Glutamatergic neuron (in vitro differentiated cells): Measurements from ENCODE around the gene PEX10. TPM values are rescaled to one million over a fixed set of nuclear protein-coding genes. Genes with fewer than 3 reads are reported as not detected.

ENCODE experiments used
- DNase-seq: peaks from one replicate; pipeline ENCODE4 v3.0.0; 2022
- H3K27ac Mint-ChIP-seq: one replicate; pipeline ENCODE4 v1.8.0; 2020; ENCODE audit warnings: mild to moderate bottlenecking, mixed read lengths, inconsistent platforms; ENCODE audit not compliant: unreplicated experiment
- H3K27me3 Mint-ChIP-seq: one replicate; pipeline ENCODE4 v1.8.0; 2020; ENCODE audit warnings: mild to moderate bottlenecking, moderate library complexity, mixed read lengths, inconsistent platforms; ENCODE audit not compliant: unreplicated experiment
- H3K36me3 Mint-ChIP-seq: one replicate; pipeline ENCODE4 v1.8.0; 2020; ENCODE audit warnings: mild to moderate bottlenecking, mixed read lengths, inconsistent platforms; ENCODE audit not compliant: unreplicated experiment
- H3K4me1 Mint-ChIP-seq: one replicate; pipeline ENCODE4 v1.8.0; 2020; ENCODE audit warnings: mild to moderate bottlenecking, low read depth, mixed read lengths, inconsistent platforms; ENCODE audit not compliant: unreplicated experiment
- H3K4me3 Mint-ChIP-seq: one replicate; pipeline ENCODE4 v1.8.0; 2020; ENCODE audit warnings: mild to moderate bottlenecking, mixed read lengths, inconsistent platforms; ENCODE audit not compliant: unreplicated experiment
- H3K9me3 Mint-ChIP-seq: one replicate; pipeline ENCODE4 v1.8.0; 2020; ENCODE audit warnings: mild to moderate bottlenecking, moderate library complexity, mixed read lengths, inconsistent platforms; ENCODE audit not compliant: unreplicated experiment
- CTCF ChIP-seq: fragments of 200-600 bp; sonication (generic); IDR thresholded peaks from one replicate; pipeline ENCODE4 v1.5.0; 2021; ENCODE audit not compliant: partially characterized antibody, unreplicated experiment
- total RNA-seq: library from RNA; stranded (reverse); fragmentation: NEBNext Ultra II Directional; extraction: Animal tissue kit (Norgen Biotek cat#: 25700); gene quantifications from one replicate; pipeline ENCODE4 v1.2.1, GENCODE V29; 2021; ENCODE audit not compliant: unreplicated experiment

The PEX10 gene
- total RNA-seq, 1 donor from 2014 or later, result 14.0 TPM

GRCh38 chr1:2427976-2428375 lies 15.6 kb upstream of the PEX10 start:
- Mint-ChIP-seq H3K4me1 (peaks cover 5% of the 10 kb centered on the region), H3K4me3 (no peak overlapping the region), H3K27ac (no peak overlapping the region), H3K9me3 (peaks cover 2% of the 10 kb centered on the region), H3K27me3 (no peaks in the 10 kb centered on the region), H3K36me3 (no peaks in the 10 kb centered on the region)
- no peak for DNase-seq
- TF ChIP-seq CTCF, result no peak

DNA sequence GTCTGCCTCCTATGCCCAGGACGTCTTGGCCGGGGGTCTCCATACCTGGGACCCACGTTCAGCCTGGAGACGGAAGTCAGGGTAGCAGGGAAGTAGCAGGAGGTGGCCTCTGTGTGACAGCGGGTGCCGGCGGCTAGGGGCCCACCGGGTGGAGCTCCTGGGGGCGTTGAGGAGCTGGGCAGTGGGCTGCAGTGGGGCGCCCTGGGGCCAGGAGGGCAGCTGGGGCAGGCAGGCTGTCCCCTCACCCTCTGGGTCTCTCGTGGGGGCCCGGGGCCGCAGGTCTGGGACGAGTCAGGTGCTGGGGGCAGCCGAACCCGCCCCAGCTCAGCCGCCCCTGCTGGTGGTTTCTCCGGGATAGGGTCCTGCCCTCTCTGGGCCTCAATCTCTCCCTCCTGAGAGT lies 14.7 kb upstream of the PEX10 start:
- H3K4me1 Mint-ChIP-seq, result peaks cover 5% of the 10 kb centered on the region

DNA sequence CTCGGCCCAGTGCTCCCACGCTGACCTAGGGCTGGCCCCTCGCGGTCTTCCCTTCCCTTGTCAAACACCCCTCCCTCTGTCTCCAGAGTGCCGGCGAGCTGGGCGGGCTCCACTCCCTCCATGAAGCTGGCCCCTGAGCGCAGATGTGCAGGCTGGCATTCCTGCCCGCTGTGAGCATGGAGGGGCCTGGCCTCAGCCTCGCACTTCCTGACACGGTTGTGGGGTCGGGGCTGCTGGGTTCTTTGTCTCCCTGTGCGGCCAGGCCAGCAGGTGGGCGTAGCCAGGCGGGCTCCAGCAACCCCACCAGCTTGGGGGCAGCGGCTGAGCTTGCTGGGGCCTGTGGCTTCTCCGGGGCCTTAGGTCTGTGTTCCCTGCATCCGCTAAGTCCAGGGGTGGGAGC lies 14.2 kb upstream of the PEX10 start:
- Mint-ChIP-seq H3K27ac (no peak overlapping the region), H3K4me3 (no peak overlapping the region), H3K27me3 (no peaks in the 10 kb centered on the region), H3K9me3 (peaks cover 6% of the 10 kb centered on the region), H3K36me3 (no peaks in the 10 kb centered on the region), H3K4me1 (peaks cover 5% of the 10 kb centered on the region)
- DNase-seq, result no peak
- TF ChIP-seq CTCF, result no peak

More for the DNA sequence above, 14.7 kb upstream of the PEX10 start:
- DNase-seq, result no peak
- Mint-ChIP-seq H3K27ac (no peak overlapping the region), H3K9me3 (peaks cover 6% of the 10 kb centered on the region), H3K4me3 (no peak overlapping the region), H3K36me3 (no peaks in the 10 kb centered on the region), H3K27me3 (no peaks in the 10 kb centered on the region)
- no peak for TF ChIP-seq CTCF

DNA sequence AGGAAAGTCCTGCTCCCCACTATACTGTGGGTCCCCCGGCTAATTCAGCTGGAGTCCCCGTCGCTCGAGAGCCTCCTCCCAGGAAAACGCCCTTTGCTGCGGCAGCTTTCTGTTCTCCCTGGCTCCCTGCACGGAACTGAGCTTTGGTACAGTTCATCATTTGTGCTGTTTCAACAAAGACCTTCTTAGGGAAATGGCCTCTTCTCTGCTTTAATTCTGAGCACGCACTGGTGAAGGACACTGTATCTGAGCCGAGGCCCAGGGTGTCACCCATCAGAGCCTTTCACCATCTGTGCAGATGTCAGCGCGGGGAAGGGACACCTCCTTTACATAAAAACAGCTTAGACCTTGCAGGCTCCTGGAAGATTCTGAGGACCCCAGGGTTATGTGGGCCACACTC lies 13.5 kb upstream of the PEX10 start:
- H3K4me1 Mint-ChIP-seq, result peaks cover 3% of the 10 kb centered on the region
- no peak for DNase-seq
- H3K27ac Mint-ChIP-seq, result no peak overlapping the region
- H3K9me3 Mint-ChIP-seq, result peaks cover 6% of the 10 kb centered on the region
- TF ChIP-seq CTCF, result no peak
- H3K36me3 Mint-ChIP-seq, result no peaks in the 10 kb centered on the region
- H3K27me3 Mint-ChIP-seq, result no peaks in the 10 kb centered on the region
- no peak overlapping the region for H3K4me3 Mint-ChIP-seq

DNA sequence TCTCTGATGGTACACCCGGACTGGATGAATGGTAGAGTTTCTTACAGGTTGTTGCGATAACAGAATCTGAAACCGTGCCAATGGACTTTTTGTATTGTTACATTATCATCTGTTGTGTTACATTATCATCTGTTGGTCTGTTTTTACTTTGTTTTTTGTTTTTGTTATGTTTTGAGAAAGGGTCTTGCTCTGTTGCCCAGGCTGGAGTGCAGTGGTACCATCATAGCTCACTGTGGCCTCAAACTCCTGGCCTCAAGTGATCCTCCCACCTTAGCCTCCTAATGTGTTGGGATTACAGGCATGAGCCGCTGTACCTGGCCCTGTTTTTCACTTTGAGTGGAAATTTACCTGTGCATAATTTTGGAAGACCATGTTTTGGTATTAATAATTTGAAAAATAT lies 10.2 kb upstream of the PEX10 start:
- Mint-ChIP-seq H3K4me1 (peaks cover 3% of the 10 kb centered on the region), H3K27ac (no peak overlapping the region), H3K27me3 (peaks cover 2% of the 10 kb centered on the region), H3K36me3 (no peaks in the 10 kb centered on the region), H3K4me3 (no peak overlapping the region), H3K9me3 (peaks cover 6% of the 10 kb centered on the region)
- TF ChIP-seq CTCF, result no peak
- no peak for DNase-seq
